GM23248 (cell line): ENCODE data around the gene IL1RAPL2.

Source experiments
- EZH2 ChIP-seq: fragments of 200-600 bp; sonication (generic); IDR thresholded peaks from 2 replicates; pipeline ENCODE4 v1.6.1; 2018; ENCODE audit warnings: antibody characterized with exemption, mild to moderate bottlenecking; ENCODE audit not compliant: insufficient read depth, poor library complexity, severe bottlenecking
- EZH2phosphoT487 ChIP-seq: fragments of 200-600 bp; sonication (generic); IDR thresholded peaks from 2 replicates; pipeline ENCODE4 v1.6.1; 2018; ENCODE audit warnings: antibody characterized with exemption, moderate library complexity, mild to moderate bottlenecking, low read depth; ENCODE audit not compliant: insufficient read depth

GRCh38 chrX:105179644-105180043 is 613.6 kb downstream of the IL1RAPL2 start:
- no peak for TF ChIP-seq EZH2
- no peak for TF ChIP-seq EZH2phosphoT487
